H1 (cell line): Measurements from ENCODE around the gene HIVEP3. TPM values are rescaled to one million over a fixed set of nuclear protein-coding genes. Genes with fewer than 3 reads are reported as not detected.

Experiments used
- CTCF ChIA-PET: fragments of 300-600 bp; sonication (Branson Sonifier 250); formaldehyde crosslinking; loops from one replicate; lab custom pipeline; 2021; ENCODE audit not compliant: partially characterized antibody; lab: Charles Lee
- POLR2A ChIA-PET: fragments of 300-600 bp; sonication (Branson Sonifier 250); formaldehyde crosslinking; loops from one replicate; lab custom pipeline; 2021; ENCODE audit warnings: inconsistent platforms; ENCODE audit not compliant: partially characterized antibody; lab: Charles Lee
- DNase-seq, 2 experiments: peaks; one replicate each; pipeline versions ENCODE4 v3.0.0 to v3.0.0-alpha.2; 2010 to 2022; ENCODE audit warnings: low spot score in 2 of 2, low read depth in 1 of 2, mixed read lengths in 1 of 2
- FAIRE-seq: peaks from 2 replicates; lab custom pipeline; 2011; peaks lifted over from hg19 to GRCh38; lab: Jason Lieb, UNC
- H2AFZ ChIP-seq: 2 replicates; pipeline ENCODE4 v1.8.1; 2012; ENCODE audit warnings: low read length, inconsistent platforms
- H2AK5ac ChIP-seq: 2 replicates; pipeline ENCODE4 v1.6.1; 2013; ENCODE audit warnings: low read depth, low read length
- H2BK120ac ChIP-seq: replicated peaks from 2 replicates; pipeline ENCODE3; 2013; ENCODE audit warnings: low read depth, low read length, inconsistent platforms
- H2BK12ac ChIP-seq: 2 replicates; pipeline ENCODE4 v1.6.1; 2013; ENCODE audit warnings: low read depth, low read length
- H2BK15ac ChIP-seq: 2 replicates; pipeline ENCODE4 v1.6.1; 2013; ENCODE audit warnings: low read length
- H2BK20ac ChIP-seq: 2 replicates; pipeline ENCODE4 v1.6.1; 2013; ENCODE audit warnings: low read length
- H2BK5ac ChIP-seq: 2 replicates; pipeline ENCODE4 v1.6.1; 2013; ENCODE audit warnings: low read depth, low read length
- H3K14ac ChIP-seq: 2 replicates; pipeline ENCODE4 v1.6.1; 2013; ENCODE audit warnings: inconsistent platforms; ENCODE audit not compliant: insufficient read length
- H3K18ac ChIP-seq: 2 replicates; pipeline ENCODE4 v1.6.1; 2013; ENCODE audit warnings: low read length; ENCODE audit errors: extremely low read depth
- H3K23ac ChIP-seq: 2 replicates; pipeline ENCODE4 v1.6.1; 2013; ENCODE audit warnings: inconsistent platforms; ENCODE audit not compliant: insufficient read length
- H3K23me2 ChIP-seq: 2 replicates; pipeline ENCODE4 v1.6.1; 2013; ENCODE audit warnings: low read depth, low read length
- H3K27ac ChIP-seq: 2 replicates; pipeline ENCODE4 v1.6.1; 2011; ENCODE audit warnings: low read depth, low read length, inconsistent platforms
- H3K27me3 ChIP-seq, 4 experiments: replicated peaks in 1 of 4; 1 replicate in 1 of 4; 2 replicates in 3 of 4; pipeline versions ENCODE4 v1.6.1 to v1.8.1; 2011 to 2013; ENCODE audit warnings: low read length in 3 of 4, mild to moderate bottlenecking in 3 of 4, inconsistent platforms in 2 of 4, mixed read lengths in 2 of 4, moderate library complexity in 1 of 4; ENCODE audit not compliant: control insufficient read depth in 3 of 4, insufficient read depth in 3 of 4; ENCODE audit errors: extremely low read depth in 1 of 4
- H3K36me3 ChIP-seq, 4 experiments: 2 replicates each; pipeline versions ENCODE4 v1.6.1 to v1.8.1; 2011 to 2013; ENCODE audit warnings: mild to moderate bottlenecking in 4 of 4, low read length in 3 of 4, moderate library complexity in 2 of 4, control low read depth in 1 of 4, inconsistent platforms in 1 of 4; ENCODE audit not compliant: insufficient read depth in 4 of 4, control insufficient read depth in 2 of 4
- H3K4ac ChIP-seq: replicated peaks from 2 replicates; pipeline ENCODE3; 2013; ENCODE audit warnings: low read length, low read depth, mixed read lengths, inconsistent platforms; ENCODE audit not compliant: insufficient read length
- H3K4me1 ChIP-seq, 4 experiments: replicated peaks in 1 of 4; 1 replicate in 1 of 4; 2 replicates in 3 of 4; pipeline versions ENCODE4 v1.6.1 to v1.8.1; 2011 to 2013; ENCODE audit warnings: low read length in 3 of 4, inconsistent platforms in 2 of 4, mixed read lengths in 1 of 4; ENCODE audit not compliant: insufficient read depth in 4 of 4, control insufficient read depth in 3 of 4
- H3K4me2 ChIP-seq, 2 experiments: 2 replicates each; pipeline versions ENCODE4 v1.6.1 to v1.8.1; 2011 to 2013; ENCODE audit warnings: low read depth in 2 of 2, low read length in 2 of 2, control low read depth in 1 of 2, inconsistent platforms in 1 of 2, mild to moderate bottlenecking in 1 of 2; ENCODE audit not compliant: insufficient read depth in 1 of 2
- H3K4me3 ChIP-seq, 4 experiments: fragments of 200-600, 300-600 bp in 1 of 4; sonication (generic), shearing (Covaris generic), sonication (Bioruptor Twin) in 1 of 4; 2 replicates each; pipeline versions ENCODE4 v1.5.1 to v1.8.1; 2011 to 2016; ENCODE audit warnings: low read length in 4 of 4, low read depth in 3 of 4, control low read depth in 2 of 4, inconsistent platforms in 2 of 4, mild to moderate bottlenecking in 2 of 4, mixed read lengths in 1 of 4, moderate library complexity in 1 of 4; ENCODE audit not compliant: insufficient read depth in 2 of 4; ENCODE audit errors: extremely low read depth in 1 of 4
- H3K56ac ChIP-seq: replicated peaks from 2 replicates; pipeline ENCODE3; 2013; ENCODE audit warnings: low read depth, mild to moderate bottlenecking, mixed read lengths, low read length, inconsistent platforms; ENCODE audit not compliant: insufficient read length
- H3K79me1 ChIP-seq: 2 replicates; pipeline ENCODE4 v1.6.1; 2013; ENCODE audit warnings: low read depth, low read length, control low read depth
- H3K79me2 ChIP-seq, 2 experiments: 2 replicates each; pipeline versions ENCODE4 v1.6.1 to v1.8.1; 2012 to 2013; ENCODE audit warnings: low read length in 2 of 2, mild to moderate bottlenecking in 2 of 2, inconsistent platforms in 1 of 2; ENCODE audit not compliant: insufficient read depth in 2 of 2, control insufficient read depth in 1 of 2
- H3K9ac ChIP-seq, 4 experiments: replicated peaks in 1 of 4; 1 replicate in 1 of 4; 2 replicates in 3 of 4; pipeline versions ENCODE4 v1.6.1 to v1.8.1; 2011 to 2013; ENCODE audit warnings: low read depth in 3 of 4, low read length in 3 of 4, control low read depth in 2 of 4, mild to moderate bottlenecking in 2 of 4, moderate library complexity in 2 of 4, inconsistent platforms in 1 of 4; ENCODE audit errors: extremely low read depth in 1 of 4
- H3K9me3 ChIP-seq, 2 experiments: 2 replicates each; pipeline versions ENCODE4 v1.6.1 to v1.8.1; 2012 to 2013; ENCODE audit warnings: mild to moderate bottlenecking in 2 of 2, moderate library complexity in 2 of 2, control low read depth in 1 of 2, inconsistent platforms in 1 of 2, low read depth in 1 of 2, low read length in 1 of 2, mixed read lengths in 1 of 2; ENCODE audit not compliant: insufficient read depth in 2 of 2
- H4K20me1 ChIP-seq, 2 experiments: replicated peaks in 1 of 2; 2 replicates each; pipeline versions ENCODE3 to v1.8.1; 2011 to 2013; ENCODE audit warnings: inconsistent platforms in 2 of 2, low read length in 2 of 2, mild to moderate bottlenecking in 1 of 2; ENCODE audit not compliant: insufficient read depth in 2 of 2, control insufficient read depth in 1 of 2
- H4K5ac ChIP-seq: 2 replicates; pipeline ENCODE4 v1.6.1; 2013; ENCODE audit warnings: low read length, low read depth, mixed read lengths, inconsistent platforms; ENCODE audit not compliant: insufficient read length
- H4K8ac ChIP-seq: 2 replicates; pipeline ENCODE4 v1.8.0; 2013; ENCODE audit warnings: mild to moderate bottlenecking, moderate library complexity, low read length, inconsistent platforms; ENCODE audit not compliant: insufficient read depth; ENCODE audit errors: extremely low read depth
- H4K91ac ChIP-seq: replicated peaks from 2 replicates; pipeline ENCODE3; 2013; ENCODE audit warnings: low read length, mixed read lengths, inconsistent platforms; ENCODE audit not compliant: insufficient read length
- CHD2 ChIP-seq: IDR thresholded peaks from 2 replicates; pipeline ENCODE4 v1.6.1; 2012; ENCODE audit warnings: low read length, improper control_type of control experiment
- CREB1 ChIP-seq: IDR thresholded peaks from 2 replicates; pipeline ENCODE4 v1.6.1; 2012; ENCODE audit warnings: inconsistent platforms
- SIRT6 ChIP-seq: IDR thresholded peaks from one replicate; pipeline ENCODE4 v1.7.1; 2012; ENCODE audit warnings: low read length, inconsistent platforms
- SIX5 ChIP-seq: IDR thresholded peaks from 2 replicates; pipeline ENCODE4 v1.6.1; 2011; ENCODE audit warnings: mild to moderate bottlenecking, low read depth, low read length
- WGBS, 2 experiments: shearing (Covaris generic) in 1 of 2; methylation state at CpG; one replicate each; pipeline versions ENCODE4 v1.1.6 to v1.1.7; 2013 to 2015; ENCODE audit warnings: low lambda C conversion rate in 2 of 2, mixed read lengths in 2 of 2, inconsistent platforms in 1 of 2, low coverage in 1 of 2, missing lambda C conversion rate in 1 of 2; ENCODE audit not compliant: insufficient replicate concordance in 2 of 2, insufficient coverage in 1 of 2, insufficient read length in 1 of 2; ENCODE audit errors: extremely low coverage in 1 of 2, missing lambda C conversion rate in 1 of 2; 5-methylcytosine and 5-hydroxymethylcytosine counted together
- polyA plus RNA-seq, 7 experiments: library from polyadenylated mRNA; depleted of rRNA in 3 of 7; stranded (reverse) in 5 of 7; unstranded in 2 of 7; fragments of >200 nt in 5 of 7; fragments of 200-250 nt in 2 of 7; gene quantifications; 1 replicate in 5 of 7; 2 replicates in 1 of 7; 4 replicates in 1 of 7; pipeline versions ENCODE4 v1.2.1 to v1.2.3, GENCODE V29; 2011 to 2013; ENCODE audit warnings: missing spikeins in 2 of 7, mixed read lengths in 2 of 7
- total RNA-seq: library from RNA; stranded (reverse); fragmentation: NEBNext Ultra II Directional; extraction: Animal tissue kit (Norgen Biotek cat#: 25700); gene quantifications from 2 replicates; pipeline ENCODE4 v1.2.1, GENCODE V29; 2021

The HIVEP3 gene
- total and polyA plus RNA-seq, 2 of the 8 experiments (the other 6 are each of a cell fraction or from before 2014, with no cell fraction given): 0.24 to 0.69 TPM

GRCh38 chr1:41641475-41641814 is 277.3 kb downstream of the HIVEP3 start:
- Histone ChIP-seq H4K91ac (no peak overlapping the region), H3K14ac (no peak overlapping the region), H3K9ac (no peak overlapping the region), H3K36me3 (no peaks in the 10 kb centered on the region), H3K4me3 (no peak overlapping the region), H2BK120ac (no peak overlapping the region), H3K27ac (no peak overlapping the region), H2BK5ac (no peak overlapping the region), H4K5ac (no peak overlapping the region), H2BK12ac (no peak overlapping the region), H2BK15ac (no peak overlapping the region), H3K23me2 (no peaks in the 10 kb centered on the region), H4K20me1 (no peaks in the 10 kb centered on the region), H2BK20ac (no peak overlapping the region), H3K18ac (no peak overlapping the region), H2AK5ac (no peak overlapping the region), H3K79me2 (no peaks in the 10 kb centered on the region), H3K4me1 (0 out of 7 replicates have a peak, but pooled peaks cover 0 to 3% (median 0%) of the 10 kb centered on the region in 4 experiments), H3K9me3 (no peaks in the 10 kb centered on the region), H3K56ac (no peak overlapping the region), H3K4me2 (no peak overlapping the region), H3K79me1 (no peaks in the 10 kb centered on the region), H3K23ac (no peak overlapping the region), H2AFZ (no peak overlapping the region), H4K8ac (no peak overlapping the region), H3K27me3 (no peaks in the 10 kb centered on the region), H3K4ac (no peak overlapping the region)
- TF ChIP-seq SIRT6: no peak
- TF ChIP-seq CREB1: no peak
- no peak for TF ChIP-seq SIX5
- TF ChIP-seq CHD2: no peak
- ChIA-PET CTCF (interaction anchor here (0.8 to 2.2 kb wide), 2 partner anchors 17 to 62 kb away, joined by 3 to 7 read pairs; no protein-coding TSS in a partner anchor), POLR2A (no interaction called here)
- DNase-seq (no peak), FAIRE-seq (no peak)
- WGBS, 2 experiments: 92% methylated on average over 3 of the region's 3 CpGs; no CpG with 5 or more reads in 1 of the 2 experiments
